HG03025 (cell line): ENCODE data around the gene BHMT.

Source experiments
- ATAC-seq: cut with Tn5 transposase; IDR thresholded peaks from one replicate; pipeline ENCODE4 v1.9.1; 2021; ENCODE audit warnings: mild to moderate bottlenecking, moderate library complexity; ENCODE audit not compliant: unreplicated experiment, low FRiP score

The BHMT gene, protein sequence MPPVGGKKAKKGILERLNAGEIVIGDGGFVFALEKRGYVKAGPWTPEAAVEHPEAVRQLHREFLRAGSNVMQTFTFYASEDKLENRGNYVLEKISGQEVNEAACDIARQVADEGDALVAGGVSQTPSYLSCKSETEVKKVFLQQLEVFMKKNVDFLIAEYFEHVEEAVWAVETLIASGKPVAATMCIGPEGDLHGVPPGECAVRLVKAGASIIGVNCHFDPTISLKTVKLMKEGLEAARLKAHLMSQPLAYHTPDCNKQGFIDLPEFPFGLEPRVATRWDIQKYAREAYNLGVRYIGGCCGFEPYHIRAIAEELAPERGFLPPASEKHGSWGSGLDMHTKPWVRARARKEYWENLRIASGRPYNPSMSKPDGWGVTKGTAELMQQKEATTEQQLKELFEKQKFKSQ

DNA sequence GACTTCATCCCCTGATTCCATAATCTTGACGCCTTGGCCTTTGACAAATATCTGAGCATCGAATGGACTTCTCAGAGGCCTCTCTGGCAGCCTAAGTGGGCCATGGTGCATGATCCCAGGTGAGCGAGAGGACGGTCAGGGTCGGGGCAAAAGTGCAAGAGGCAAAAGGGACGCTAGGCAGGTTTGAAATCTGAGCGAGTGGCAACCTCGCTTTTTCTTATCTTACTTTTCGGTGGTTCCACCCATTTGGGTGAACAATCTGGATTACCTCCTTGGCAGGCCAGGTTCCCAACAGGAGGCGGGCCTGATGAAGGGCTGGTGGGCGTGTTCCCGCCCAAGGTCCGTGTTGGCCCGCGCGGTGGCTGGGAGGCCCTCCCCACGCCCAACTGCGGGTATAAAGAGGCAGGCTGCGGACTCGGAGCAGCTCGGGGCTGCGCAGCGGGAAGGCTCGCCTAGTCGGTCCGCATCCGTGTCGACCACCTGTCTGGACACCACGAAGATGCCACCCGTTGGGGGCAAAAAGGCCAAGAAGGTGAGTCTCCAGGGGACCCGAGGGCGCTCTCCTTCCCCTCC is at the start of gene BHMT:
Gene BHMT (plus strand): TSS at position 423 of the 573 bp plus-strand sequence. CDS start 77 bp downstream, at position 500.
- no peak for ATAC-seq

DNA sequence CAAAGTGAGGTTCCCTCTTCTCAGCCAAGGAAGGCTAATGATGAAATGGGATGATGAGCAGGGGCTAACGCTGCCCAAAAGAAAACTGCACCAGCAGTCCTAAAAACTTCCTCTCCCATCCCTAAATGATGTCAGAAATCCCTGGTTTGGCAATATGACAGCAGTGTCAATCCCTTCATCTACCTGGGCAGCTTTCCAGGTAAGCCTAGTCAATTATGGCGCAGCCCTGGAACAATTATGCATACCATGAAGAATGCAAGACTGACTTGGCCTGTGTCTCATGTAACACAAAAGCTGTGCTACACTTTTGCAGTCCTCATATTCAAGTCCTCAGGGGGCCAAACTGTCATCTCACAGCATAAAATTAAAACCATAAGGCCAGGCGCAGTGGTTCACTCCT is 49.2 kb upstream of the BHMT start:
- no peak for ATAC-seq

DNA sequence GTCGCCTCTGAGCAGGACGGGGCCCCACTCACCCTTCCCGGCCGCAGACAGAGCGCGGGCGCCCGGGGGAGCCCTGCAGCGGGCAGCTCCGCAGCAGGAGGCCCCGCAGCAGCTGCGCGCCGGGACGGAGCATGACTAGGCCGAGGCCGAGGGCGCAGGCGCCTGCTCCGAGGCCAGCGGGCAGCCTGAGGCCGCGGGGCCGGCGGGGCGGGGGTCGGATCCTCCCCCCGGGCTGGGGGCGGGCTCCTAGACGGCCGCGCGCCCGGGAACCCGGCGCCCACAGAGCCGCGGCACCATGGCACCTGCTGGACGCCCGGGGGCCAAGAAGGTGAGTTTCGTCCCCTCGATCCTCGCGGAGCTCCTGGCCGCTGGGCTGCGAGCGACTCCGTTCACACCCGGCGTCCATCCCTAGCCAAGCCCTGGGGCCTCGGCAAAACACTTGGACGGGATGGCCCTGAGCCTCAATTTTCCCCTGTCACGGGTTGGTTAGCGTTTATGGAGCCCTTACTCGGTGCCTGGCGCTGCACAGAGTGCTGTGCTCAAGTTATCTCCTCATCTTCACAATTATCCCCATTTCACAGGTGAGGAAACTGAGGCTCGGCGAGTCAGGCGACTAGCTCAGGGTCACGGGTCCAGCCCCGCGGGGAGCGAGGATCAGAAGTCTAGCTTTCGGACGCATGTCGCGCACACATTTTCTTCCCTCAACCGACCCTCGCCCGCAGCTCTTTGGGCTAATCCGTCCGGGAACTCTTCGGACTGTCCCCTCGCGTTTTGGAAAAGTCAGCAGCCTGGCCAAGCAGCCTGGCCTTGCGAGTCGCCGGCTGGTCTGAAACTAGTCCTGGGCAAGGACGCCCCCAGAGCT is 41.9 kb upstream of the BHMT start, which contains the start of the genes BHMT2 and DMGDH:
Gene BHMT2 (plus strand): TSS at position 280 of the 862 bp plus-strand sequence. CDS start 16 bp downstream, at position 296.
Gene DMGDH (minus strand): TSS at position 187 of the 862 bp plus-strand sequence. CDS start 54 bp downstream, at position 133.
- ATAC-seq, result no peak

DNA sequence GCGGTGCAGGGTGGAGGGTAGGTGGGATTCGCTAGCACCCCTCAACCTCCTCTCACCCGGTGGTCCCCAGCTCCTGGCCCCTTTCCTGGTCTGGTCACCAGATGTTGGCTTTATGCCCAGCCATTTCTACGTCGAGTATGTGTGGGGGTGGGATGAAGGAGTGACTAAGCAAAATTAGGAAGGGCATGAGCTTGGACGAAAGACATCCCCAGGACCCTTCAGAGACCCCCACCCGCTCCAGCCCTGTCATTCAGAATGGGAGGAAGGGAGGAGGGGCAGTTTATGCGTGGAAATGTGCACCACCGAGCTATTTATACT is 41.3 kb upstream of the BHMT start:
- ATAC-seq, result no peak

DNA sequence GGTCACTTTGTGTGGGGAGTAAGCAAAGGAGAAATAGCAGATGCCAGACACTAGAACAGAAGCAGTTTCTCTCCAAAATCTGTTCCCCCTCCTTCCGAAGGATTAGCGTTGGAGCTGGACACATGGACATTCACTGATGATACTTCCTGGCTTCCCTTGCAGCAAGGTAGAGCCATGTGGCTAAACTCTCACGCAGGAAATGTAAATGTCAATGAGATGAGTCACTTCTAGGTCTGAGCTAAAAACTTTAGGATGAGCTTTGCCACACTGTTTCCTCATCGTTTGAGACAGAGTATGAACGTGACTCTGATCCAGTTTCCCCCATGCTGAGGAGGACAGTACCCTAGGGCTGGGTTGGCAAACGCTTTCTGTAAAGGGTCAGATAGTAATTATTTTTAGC is 37.0 kb upstream of the BHMT start:
- no peak for ATAC-seq

DNA sequence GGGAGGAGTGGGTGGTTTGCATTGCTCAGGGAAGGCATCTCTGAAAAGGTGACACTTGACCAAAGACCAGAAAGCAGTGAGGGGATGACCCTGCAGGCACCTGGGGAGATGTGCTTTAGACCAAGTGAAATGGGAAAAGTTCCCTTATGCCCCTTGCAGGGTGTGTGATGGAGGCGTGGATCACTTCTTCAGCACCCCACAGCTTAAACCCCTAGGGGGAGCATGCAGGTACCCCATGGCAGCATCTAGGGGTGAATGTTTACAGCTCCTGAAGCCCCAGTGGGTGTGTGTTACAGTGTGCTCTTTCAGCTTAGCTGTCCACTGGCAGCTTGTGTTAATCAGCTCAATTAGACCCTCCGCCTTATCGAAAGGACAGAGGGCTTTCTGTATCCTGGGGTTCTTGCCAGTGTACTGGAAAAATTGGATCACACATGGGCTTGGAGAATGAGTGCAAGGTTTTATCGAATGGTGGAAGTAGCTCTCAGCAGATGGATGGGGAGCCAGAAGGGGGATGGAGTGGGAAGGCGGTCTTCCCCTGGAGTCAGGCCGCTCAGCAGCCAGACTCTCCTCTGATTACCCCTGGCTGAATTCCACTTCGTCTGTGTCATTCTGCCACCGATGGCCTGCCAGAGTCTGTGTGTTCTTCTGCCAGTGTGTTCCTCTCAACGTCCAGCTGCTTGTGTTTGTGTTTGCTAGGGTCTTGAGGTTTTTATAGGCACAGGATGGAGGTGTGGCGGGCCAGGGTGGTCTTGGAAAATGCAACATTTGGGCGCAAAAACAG is 35.8 kb upstream of the BHMT start:
- ATAC-seq, result no peak

DNA sequence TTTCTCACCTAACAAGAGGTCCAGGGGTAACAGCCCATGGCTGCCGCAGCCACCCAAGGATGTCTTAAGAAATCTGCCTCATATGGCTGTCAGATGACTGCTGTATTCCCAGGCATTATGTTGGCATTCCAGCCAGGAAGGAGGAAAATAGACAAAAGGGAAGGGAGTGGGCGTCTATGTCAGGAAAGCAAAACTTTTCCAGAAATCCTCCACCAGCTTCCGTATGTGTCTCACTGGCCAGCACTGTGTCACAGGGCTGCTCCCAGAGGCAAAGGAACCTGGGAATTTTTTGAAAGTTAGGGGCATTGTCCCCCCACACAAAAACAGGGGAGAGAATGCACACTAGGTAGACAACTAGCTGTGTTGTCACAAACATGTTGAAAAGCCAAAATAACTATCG is 34.8 kb upstream of the BHMT start:
- ATAC-seq, result no peak

DNA sequence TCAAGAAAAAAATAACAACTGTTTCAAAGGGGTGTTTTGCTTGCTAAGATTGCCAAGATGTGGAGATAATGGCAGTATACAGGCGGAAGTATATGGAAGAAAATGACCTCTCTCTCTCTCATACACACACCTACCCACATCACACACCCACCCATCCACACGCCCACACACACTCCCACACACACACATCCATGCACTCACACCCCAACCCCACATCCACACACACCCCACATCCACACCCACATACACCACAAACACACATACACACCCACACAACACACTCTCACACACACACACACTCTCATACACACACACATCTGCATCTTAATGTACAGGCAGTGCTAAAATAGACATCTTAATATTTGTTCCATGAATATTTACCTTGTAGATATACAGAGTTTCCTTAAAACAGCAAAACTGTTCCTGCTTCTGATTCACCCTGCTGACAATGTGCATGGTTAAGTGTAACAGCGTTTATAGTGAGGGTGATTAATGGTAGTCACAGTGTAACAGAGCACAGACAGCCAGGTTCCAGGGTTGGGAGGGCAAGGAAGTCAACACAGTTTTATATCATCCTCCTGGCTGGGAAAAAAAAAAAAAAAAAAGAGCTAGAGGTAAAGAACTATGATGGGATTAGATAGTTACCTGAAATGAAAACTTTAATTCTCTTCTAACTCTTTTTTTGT is 33.8 kb upstream of the BHMT start:
- ATAC-seq, result no peak

DNA sequence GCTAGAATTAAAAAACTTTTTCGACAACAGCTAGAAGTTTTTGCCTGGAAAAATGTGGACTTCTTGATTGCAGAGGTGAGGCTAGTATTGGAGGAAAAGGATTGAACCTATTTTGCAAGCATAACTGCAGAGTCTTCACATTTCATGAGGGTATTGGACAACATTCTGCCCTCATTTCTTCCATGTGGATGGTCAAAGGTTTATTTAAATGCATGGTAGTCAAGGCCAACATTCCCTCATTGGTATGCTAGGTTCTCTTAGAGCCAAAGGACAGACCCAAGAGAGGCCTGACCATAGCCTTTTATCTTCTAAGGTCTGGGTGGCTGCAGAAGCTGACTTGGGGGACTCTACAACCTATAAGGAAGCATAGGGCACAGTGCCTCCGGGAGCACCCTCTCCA is 30.8 kb upstream of the BHMT start:
- no peak for ATAC-seq

DNA sequence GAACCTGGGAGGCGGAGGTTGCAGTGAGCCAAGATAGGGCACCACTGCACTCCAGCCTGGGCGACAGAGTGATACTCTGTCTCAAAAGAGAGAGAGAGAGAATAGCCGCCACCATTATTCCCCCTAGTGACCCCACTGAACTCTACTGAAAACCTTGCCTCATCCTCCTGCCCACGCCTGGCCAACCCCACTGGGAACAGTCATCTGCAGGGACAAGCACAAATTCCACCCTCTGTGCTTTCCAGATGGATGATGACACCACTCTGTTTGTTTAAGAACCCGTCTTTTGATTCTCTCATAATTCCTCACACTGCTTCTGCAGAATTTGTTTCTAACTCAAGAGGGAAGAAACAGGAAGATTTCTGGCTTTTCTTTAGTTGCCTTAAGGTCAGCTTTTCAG is 29.8 kb upstream of the BHMT start:
- ATAC-seq, result no peak

DNA sequence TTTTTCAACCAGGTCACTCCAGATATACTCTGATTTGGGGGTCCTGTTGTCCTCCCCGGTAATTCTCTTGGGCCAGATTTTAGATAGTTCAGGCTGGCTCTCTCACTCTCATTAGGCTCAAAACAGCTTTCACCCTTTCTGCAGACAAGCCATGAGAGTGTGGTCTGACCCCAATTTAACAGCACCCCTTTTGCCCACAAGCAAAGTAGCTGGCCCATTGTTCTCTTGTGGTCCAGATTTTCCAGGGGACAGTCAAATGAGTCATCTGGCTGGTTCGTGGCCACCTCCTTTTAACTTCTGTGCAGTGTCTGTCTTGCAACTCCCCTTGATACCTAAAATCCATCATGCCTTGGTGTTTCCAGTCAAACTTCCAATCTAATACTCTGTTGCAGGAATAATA is 25.5 kb upstream of the BHMT start:
- ATAC-seq, result no peak

DNA sequence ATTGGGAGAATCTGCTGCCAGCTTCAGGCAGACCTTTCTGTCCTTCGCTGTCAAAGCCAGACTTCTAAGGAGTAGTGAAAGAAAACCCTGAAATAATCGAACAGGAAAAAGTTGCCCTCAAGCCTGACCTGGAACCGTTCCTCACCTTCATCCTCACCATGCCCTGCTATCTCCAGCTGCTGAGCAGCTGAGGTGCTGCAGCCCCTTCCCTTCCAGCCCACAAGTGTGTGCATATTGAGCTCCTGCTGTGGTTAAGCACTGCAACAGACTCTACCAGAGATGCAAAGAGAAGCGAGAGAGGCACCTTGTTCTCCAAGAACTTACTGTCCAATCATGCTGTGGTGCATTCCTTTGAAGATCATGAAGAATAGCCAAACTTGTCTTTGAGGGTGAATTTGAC is 23.1 kb upstream of the BHMT start:
- ATAC-seq, result no peak

DNA sequence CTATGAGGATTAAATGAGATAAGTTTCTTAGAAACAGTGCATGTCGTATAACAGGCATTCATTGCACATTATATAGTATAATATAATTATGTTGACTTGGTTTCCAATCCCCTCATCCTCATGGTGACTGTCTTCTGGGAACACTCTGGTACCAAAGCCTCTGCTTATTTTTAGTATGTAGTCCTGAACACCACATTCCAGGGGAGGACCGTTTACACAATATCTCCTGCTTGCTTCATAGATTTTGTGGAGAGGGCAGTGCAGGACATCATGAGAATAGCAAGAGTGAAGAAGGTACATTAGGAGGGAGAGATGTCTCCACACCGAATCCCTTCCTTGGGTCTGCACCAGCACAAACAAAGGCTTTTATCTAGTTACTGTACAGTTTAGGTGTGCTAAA is 20.5 kb upstream of the BHMT start:
- ATAC-seq, result no peak

DNA sequence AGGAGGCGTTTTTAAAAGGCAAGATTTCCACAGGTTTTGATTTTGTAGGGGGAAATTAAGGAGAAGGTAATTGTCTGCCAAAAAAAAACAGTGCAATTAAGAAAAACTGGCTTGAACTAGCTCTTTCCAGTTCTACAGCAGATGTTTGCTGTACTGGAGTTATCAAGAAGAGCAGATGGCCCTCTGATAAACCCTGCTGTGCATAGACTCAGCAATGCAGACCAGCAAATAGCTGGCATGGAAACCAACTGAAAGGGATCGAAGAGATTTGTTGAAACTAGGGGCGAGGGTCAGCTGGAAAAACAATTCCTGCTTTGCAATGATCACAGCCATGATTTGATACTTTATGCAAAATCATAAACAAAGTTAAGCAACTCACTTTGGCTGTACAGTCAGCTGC is 17.8 kb upstream of the BHMT start:
- ATAC-seq, result no peak

DNA sequence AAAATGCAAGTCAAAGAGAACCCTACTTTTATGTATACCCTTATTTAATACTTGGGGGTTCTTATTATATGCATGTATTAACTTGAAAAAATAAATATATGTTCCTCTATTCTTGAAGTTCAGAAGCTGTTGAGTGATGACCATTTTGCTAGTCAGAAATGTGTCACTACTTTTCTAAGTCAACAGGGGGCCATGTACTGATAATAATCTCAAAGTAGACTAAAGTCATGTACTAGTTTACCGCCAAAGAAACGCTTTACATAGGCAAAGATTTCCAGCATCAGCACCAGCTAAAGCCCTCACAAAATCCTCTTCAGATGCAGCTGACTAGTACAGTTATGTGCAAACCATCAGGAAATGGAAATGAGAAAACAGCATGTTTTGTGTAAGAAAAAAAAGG is 5.7 kb upstream of the BHMT start:
- ATAC-seq, result no peak

DNA sequence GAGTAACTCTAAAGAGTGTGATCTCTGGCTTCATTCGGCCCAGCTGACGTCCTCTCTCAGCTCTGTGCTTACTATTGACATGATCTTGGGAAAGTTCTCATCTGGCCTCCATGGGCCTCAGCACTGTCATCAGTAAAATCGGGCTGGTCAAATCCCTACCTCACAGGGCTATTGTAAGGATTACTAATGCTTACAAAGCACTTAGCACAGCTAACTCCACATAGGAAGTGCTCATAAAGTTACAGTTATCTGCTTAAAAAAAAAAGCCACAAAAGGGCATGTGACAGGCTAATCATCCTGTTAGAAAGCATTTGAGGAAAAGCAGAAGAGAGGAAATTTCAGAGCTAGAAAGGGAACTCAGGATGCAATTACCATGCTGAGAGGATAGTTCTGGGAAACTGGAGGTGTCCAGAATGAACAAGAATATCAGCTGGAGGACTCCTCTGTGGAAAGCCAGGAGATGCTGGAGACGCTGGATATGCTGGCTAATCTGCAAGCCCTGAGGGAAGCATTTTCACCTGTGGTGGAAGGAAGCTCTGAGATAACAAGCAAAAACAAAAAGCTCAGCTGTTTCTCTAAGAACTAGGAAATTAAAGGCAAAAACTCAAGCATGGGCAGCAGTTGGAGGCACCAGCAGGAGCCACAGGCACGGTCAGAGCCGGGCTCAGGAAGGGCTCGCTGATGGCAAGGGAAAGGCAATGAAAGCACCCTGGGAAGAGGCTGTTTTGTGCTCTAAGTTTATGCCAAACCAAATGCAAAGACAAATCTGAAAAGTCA is 4.4 kb upstream of the BHMT start:
- no peak for ATAC-seq

DNA sequence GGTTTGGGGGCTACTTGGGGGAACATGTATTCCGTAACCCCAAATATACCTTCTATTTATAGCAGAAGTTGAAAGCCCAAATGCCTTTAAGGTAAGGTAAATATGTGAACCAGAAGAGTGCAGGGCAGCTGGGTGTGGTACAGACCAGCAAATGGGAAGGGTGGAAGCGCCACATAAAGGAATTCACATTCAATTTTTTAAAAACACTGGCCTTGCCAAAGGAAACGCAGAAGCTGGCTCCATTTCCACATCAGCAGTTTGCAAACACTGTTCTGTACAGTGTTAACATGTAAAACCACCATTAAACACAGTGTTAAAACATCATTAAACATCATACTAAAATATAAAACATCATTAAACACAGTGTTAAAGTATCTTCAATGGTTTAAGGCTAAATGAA is 3.5 kb upstream of the BHMT start:
- ATAC-seq, result no peak

DNA sequence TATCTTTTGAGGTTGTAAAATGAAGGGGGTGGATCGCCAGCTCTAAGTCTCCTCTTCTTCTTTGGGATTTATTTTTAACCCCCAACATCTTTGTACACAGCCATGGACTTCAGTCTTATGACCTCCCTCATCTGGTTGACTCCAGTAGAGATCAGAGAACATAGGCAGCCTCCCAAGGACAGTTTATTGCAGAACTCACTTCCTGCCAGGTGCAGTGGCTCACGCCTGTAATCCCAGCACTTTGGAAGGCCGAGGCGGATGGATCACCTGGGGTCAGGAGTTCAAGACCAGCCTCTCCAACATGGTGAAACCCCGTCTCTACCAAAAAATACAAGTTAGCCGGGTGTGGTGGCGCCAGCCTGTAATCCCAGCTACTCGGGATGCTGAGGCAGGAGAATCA is 2.8 kb upstream of the BHMT start:
- ATAC-seq, result no peak
